GM18507 (cell line): ENCODE results near the gene MARCHF7.
"Not testable (repeated sequence)": the region's sequence is repeated elsewhere in the genome, so short reads cannot be mapped to it uniquely, and the experiment has no call there.

Source experiments
- DNase-seq: peaks from one replicate; pipeline ENCODE4 v3.0.0; 2011; ENCODE audit warnings: low read depth; ENCODE audit not compliant: insufficient read length; ENCODE audit errors: extremely low spot score
- FAIRE-seq: peaks from 2 replicates; lab custom pipeline; 2011; peaks lifted over from hg19 to GRCh38; lab: Jason Lieb, UNC

MARCHF7 gene

GRCh38 chr2:159715451-159715850 lies 3.1 kb downstream of the MARCHF7 start:
- FAIRE-seq (no peak), DNase-seq (no peak)

GRCh38 chr2:159716409-159716808 lies 4.1 kb downstream of the MARCHF7 start:
- DNase-seq, FAIRE-seq: not testable (repeated sequence)

GRCh38 chr2:159716857-159717256 lies 4.6 kb downstream of the MARCHF7 start:
- DNase-seq (no peak), FAIRE-seq (no peak)

- no peak for FAIRE-seq
Measured at GRCh38 chr2:159720676-159721075, 8.4 kb downstream of the MARCHF7 start.

GRCh38 chr2:159722580-159722979 lies 10.3 kb downstream of the MARCHF7 start:
- FAIRE-seq (no peak), DNase-seq (no peak)

More at GRCh38 chr2:159720676-159721075, 8.4 kb downstream of the MARCHF7 start:
- DNase-seq, result no peak

- not testable (repeated sequence) for FAIRE-seq, DNase-seq
Measured at GRCh38 chr2:159724795-159725572, 12.7 kb downstream of the MARCHF7 start.

GRCh38 chr2:159725713-159726112 lies 13.4 kb downstream of the MARCHF7 start:
- DNase-seq, result no peak
- FAIRE-seq, result no peak

GRCh38 chr2:159728629-159729028 lies 16.3 kb downstream of the MARCHF7 start:
- FAIRE-seq (no peak), DNase-seq (no peak)

GRCh38 chr2:159735648-159736047 lies 23.3 kb downstream of the MARCHF7 start:
- no peak for FAIRE-seq

GRCh38 chr2:159736048-159736447 lies 23.7 kb downstream of the MARCHF7 start:
- DNase-seq, result no peak

More at GRCh38 chr2:159735648-159736047, 23.3 kb downstream of the MARCHF7 start:
- no peak for DNase-seq

GRCh38 chr2:159737292-159737916 lies 25.1 kb downstream of the MARCHF7 start:
- FAIRE-seq (no peak), DNase-seq (no peak)

More at GRCh38 chr2:159736048-159736447, 23.7 kb downstream of the MARCHF7 start:
- FAIRE-seq, result no peak

GRCh38 chr2:159737917-159738296 lies 25.6 kb downstream of the MARCHF7 start:
- FAIRE-seq (no peak), DNase-seq (no peak)

GRCh38 chr2:159738509-159739390 lies 26.4 kb downstream of the MARCHF7 start:
- no peak for FAIRE-seq
- DNase-seq, result no peak

GRCh38 chr2:159742846-159743245 lies 30.5 kb downstream of the MARCHF7 start:
- no peak for FAIRE-seq

GRCh38 chr2:159744363-159744762 lies 32.1 kb downstream of the MARCHF7 start:
- DNase-seq, result no peak
- peak; percentile 44 for FAIRE-seq

More at GRCh38 chr2:159742846-159743245, 30.5 kb downstream of the MARCHF7 start:
- no peak for DNase-seq

GRCh38 chr2:159745237-159745636 lies 32.9 kb downstream of the MARCHF7 start:
- not testable (repeated sequence) for FAIRE-seq, DNase-seq

GRCh38 chr2:159748089-159748488 lies 35.8 kb downstream of the MARCHF7 start:
- DNase-seq (no peak), FAIRE-seq (no peak)

- DNase-seq (no peak), FAIRE-seq (no peak)
Measured at GRCh38 chr2:159750873-159751272, 38.6 kb downstream of the MARCHF7 start.

GRCh38 chr2:159753797-159754196 lies 41.5 kb downstream of the MARCHF7 start:
- FAIRE-seq (no peak), DNase-seq (no peak)

GRCh38 chr2:159755014-159755413 lies 42.7 kb downstream of the MARCHF7 start:
- DNase-seq (no peak), FAIRE-seq (no peak)
